ENCODE measurements around the gene C19orf47. TPM values are rescaled to one million over a fixed set of nuclear protein-coding genes. Genes with fewer than 3 reads are reported as not detected.

C19orf47 gene
- total and polyA plus RNA-seq, 2 donors (not counting 1 experiment from before 2014, with no cell fraction given): 5.1 to 9.1 TPM

DNA sequence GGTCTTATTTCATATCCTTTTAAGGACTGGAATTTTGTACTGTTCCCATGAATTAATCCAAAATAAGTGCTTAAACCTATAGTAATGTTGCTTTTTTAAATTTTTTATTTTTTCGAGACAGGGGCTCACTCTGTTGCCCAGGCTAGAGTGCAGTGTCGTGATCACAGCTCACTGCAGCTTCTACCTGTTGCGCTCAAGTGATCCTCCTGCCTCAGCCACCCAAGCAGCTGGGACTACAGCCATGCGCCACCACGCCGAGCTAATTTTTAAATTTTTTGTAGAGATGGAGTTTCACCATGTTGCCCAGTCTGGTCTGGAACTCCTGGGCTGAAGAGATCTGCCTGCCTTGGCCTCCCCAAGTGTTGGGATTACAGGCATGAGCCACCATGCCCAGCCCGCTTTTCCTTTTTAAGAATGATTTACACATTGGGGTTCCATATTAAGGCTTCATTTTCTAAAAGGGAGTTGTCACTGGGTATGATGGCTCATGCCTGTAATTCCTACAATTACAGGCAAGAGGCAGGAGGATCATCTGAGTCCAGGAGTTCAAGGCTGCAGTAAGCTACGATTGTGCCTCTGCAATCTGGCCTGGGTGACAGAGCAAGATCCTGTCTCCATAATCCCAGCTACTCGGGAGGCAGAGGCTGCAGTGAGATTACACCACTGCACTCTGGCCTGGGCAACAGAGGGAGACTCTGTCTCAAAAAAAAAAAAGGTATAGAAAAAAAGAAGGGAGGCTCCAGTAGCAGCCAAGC lies 34.8 kb downstream of the C19orf47 start:
- H3K36me3 ChIP-seq (ENCODE audit: control insufficient read depth, insufficient read depth, low read length): no peaks in the 10 kb centered on the region
- H3K4me2 ChIP-seq (ENCODE audit: extremely low read depth, insufficient read depth, low read length): no peak overlapping the region
- no peak overlapping the region for H2AFZ ChIP-seq (ENCODE audit: low read length)
- H3K27me3 ChIP-seq (ENCODE audit: control insufficient read depth, insufficient read depth, low read length): no peaks in the 10 kb centered on the region
- H3K79me2 ChIP-seq (ENCODE audit: control insufficient read depth, insufficient read depth, low read length): no peaks in the 10 kb centered on the region
- no peaks in the 10 kb centered on the region for H3K9me3 ChIP-seq (ENCODE audit: control insufficient read depth, insufficient read depth, low read depth, low read length)
- H3K4me1 ChIP-seq (ENCODE audit: control insufficient read depth, extremely low read depth, insufficient read depth, low read length): no peaks in the 10 kb centered on the region
- DNase-seq (ENCODE audit: low read depth in 2 of 2): no peak
- H4K20me1 ChIP-seq (ENCODE audit: control insufficient read depth, extremely low read depth, insufficient read depth, low read length): no peaks in the 10 kb centered on the region
- no peak overlapping the region for H3K4me3 ChIP-seq (replicated peaks in 1 of 4; ENCODE audit: control extremely low read depth in 1 of 4, insufficient read depth in 1 of 4, low read depth in 3 of 4, low read length in 4 of 4)
- H3K9ac ChIP-seq (ENCODE audit: insufficient read depth, low read length): no peak overlapping the region
- H3K27ac ChIP-seq (ENCODE audit: insufficient read depth, low read length): no peak overlapping the region
- TF ChIP-seq EZH2 (IDR thresholded peaks at IDR 0.05; ENCODE audit: low read length, missing control alignments): no peak
- TF ChIP-seq, protein P1, sequence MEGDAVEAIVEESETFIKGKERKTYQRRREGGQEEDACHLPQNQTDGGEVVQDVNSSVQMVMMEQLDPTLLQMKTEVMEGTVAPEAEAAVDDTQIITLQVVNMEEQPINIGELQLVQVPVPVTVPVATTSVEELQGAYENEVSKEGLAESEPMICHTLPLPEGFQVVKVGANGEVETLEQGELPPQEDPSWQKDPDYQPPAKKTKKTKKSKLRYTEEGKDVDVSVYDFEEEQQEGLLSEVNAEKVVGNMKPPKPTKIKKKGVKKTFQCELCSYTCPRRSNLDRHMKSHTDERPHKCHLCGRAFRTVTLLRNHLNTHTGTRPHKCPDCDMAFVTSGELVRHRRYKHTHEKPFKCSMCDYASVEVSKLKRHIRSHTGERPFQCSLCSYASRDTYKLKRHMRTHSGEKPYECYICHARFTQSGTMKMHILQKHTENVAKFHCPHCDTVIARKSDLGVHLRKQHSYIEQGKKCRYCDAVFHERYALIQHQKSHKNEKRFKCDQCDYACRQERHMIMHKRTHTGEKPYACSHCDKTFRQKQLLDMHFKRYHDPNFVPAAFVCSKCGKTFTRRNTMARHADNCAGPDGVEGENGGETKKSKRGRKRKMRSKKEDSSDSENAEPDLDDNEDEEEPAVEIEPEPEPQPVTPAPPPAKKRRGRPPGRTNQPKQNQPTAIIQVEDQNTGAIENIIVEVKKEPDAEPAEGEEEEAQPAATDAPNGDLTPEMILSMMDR (conservative IDR thresholded peaks at IDR 0.05 in 1 of 2, IDR thresholded peaks at IDR 0.05 in 1 of 2; ENCODE audit: low read depth in 1 of 2, low read length in 2 of 2): no peak

- Histone ChIP-seq H3K9me3 (ENCODE audit: control insufficient read depth, insufficient read depth, low read depth, low read length) (no peaks in the 10 kb centered on the region), H3K9ac (ENCODE audit: insufficient read depth, low read length) (no peak overlapping the region), H2AFZ (ENCODE audit: low read length) (no peak overlapping the region), H3K4me1 (ENCODE audit: control insufficient read depth, extremely low read depth, insufficient read depth, low read length) (no peaks in the 10 kb centered on the region), H4K20me1 (ENCODE audit: control insufficient read depth, extremely low read depth, insufficient read depth, low read length) (no peaks in the 10 kb centered on the region), H3K79me2 (ENCODE audit: control insufficient read depth, insufficient read depth, low read length) (no peaks in the 10 kb centered on the region), H3K27ac (ENCODE audit: insufficient read depth, low read length) (no peak overlapping the region), H3K27me3 (ENCODE audit: control insufficient read depth, insufficient read depth, low read length) (no peaks in the 10 kb centered on the region), H3K36me3 (ENCODE audit: control insufficient read depth, insufficient read depth, low read length) (no peaks in the 10 kb centered on the region), H3K4me3 (replicated peaks in 1 of 4; ENCODE audit: control extremely low read depth in 1 of 4, insufficient read depth in 1 of 4, low read depth in 3 of 4, low read length in 4 of 4) (no peak overlapping the region), H3K4me2 (ENCODE audit: extremely low read depth, insufficient read depth, low read length) (no peak overlapping the region)
- TF ChIP-seq, protein P1 (conservative IDR thresholded peaks at IDR 0.05 in 1 of 2, IDR thresholded peaks at IDR 0.05 in 1 of 2; ENCODE audit: low read depth in 1 of 2, low read length in 2 of 2): no peak
- no peak for TF ChIP-seq EZH2 (IDR thresholded peaks at IDR 0.05; ENCODE audit: low read length, missing control alignments)
- DNase-seq (ENCODE audit: low read depth in 2 of 2): no peak
Measured at GRCh38 chr19:40312533-40312932, 35.7 kb downstream of the C19orf47 start.

DNA sequence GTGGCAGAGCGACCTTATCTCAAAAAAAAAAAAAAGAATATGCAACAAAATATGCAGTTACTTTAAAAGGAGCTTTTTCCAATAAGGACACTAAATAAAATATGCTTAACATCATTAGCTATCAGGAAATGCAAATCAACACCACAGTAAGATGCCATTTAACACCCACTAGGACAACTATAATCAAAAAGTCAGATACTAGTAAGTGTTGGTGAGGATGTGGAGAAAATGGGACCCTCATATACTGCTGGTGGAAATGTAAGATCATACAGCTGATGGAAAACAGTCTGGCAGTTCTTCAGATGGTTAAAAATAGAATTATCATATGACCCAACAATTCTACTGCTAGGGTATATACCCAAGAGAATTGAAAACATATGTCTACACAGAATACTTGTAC lies 38.5 kb downstream of the C19orf47 start:
- H2AFZ ChIP-seq (ENCODE audit: low read length): no peak overlapping the region
- DNase-seq (ENCODE audit: low read depth in 2 of 2): no peak
- no peaks in the 10 kb centered on the region for H3K79me2 ChIP-seq (ENCODE audit: control insufficient read depth, insufficient read depth, low read length)
- no peaks in the 10 kb centered on the region for H3K36me3 ChIP-seq (ENCODE audit: control insufficient read depth, insufficient read depth, low read length)
- no peaks in the 10 kb centered on the region for H3K9me3 ChIP-seq (ENCODE audit: control insufficient read depth, insufficient read depth, low read depth, low read length)
- TF ChIP-seq, protein P1 (conservative IDR thresholded peaks at IDR 0.05 in 1 of 2, IDR thresholded peaks at IDR 0.05 in 1 of 2; ENCODE audit: low read depth in 1 of 2, low read length in 2 of 2): no peak
- no peak for TF ChIP-seq EZH2 (IDR thresholded peaks at IDR 0.05; ENCODE audit: low read length, missing control alignments)
- H3K27ac ChIP-seq (ENCODE audit: insufficient read depth, low read length): no peak overlapping the region
- no peak overlapping the region for H3K4me3 ChIP-seq (replicated peaks in 1 of 4; ENCODE audit: control extremely low read depth in 1 of 4, insufficient read depth in 1 of 4, low read depth in 3 of 4, low read length in 4 of 4)
- no peak overlapping the region for H3K9ac ChIP-seq (ENCODE audit: insufficient read depth, low read length)
- H3K4me2 ChIP-seq (ENCODE audit: extremely low read depth, insufficient read depth, low read length): no peak overlapping the region
- H3K27me3 ChIP-seq (ENCODE audit: control insufficient read depth, insufficient read depth, low read length): no peaks in the 10 kb centered on the region
- H4K20me1 ChIP-seq (ENCODE audit: control insufficient read depth, extremely low read depth, insufficient read depth, low read length): no peaks in the 10 kb centered on the region
- no peaks in the 10 kb centered on the region for H3K4me1 ChIP-seq (ENCODE audit: control insufficient read depth, extremely low read depth, insufficient read depth, low read length)

Data from fibroblast of lung (primary cell).